ENCODE measurements around the gene VIT.

GRCh38 chr2:36789181-36789804 lies 92.8 kb downstream of the VIT start:
- TF ChIP-seq CTCF (IDR thresholded peaks at IDR 0.05) (no peak), POLR2A (IDR thresholded peaks at IDR 0.05; ENCODE audit: low read depth) (no peak), POLR2AphosphoS5 (IDR thresholded peaks at IDR 0.05) (no peak), EP300 (IDR thresholded peaks at IDR 0.05) (no peak)

Data from esophagus muscularis mucosa (tissue), 4 donors.